Panc1 (cell line): ENCODE results near the gene HLCS. TPM values are rescaled to one million over a fixed set of nuclear protein-coding genes. Genes with fewer than 3 reads are reported as not detected.

ENCODE experiments used
- ATAC-seq: fragments of 200-7000 bp; cut with Tn5 transposase; 2 replicates; pipeline ENCODE4 v1.9.1; 2020; ENCODE audit warnings: mild to moderate bottlenecking, moderate library complexity
- BruUV-seq: library from RNA; stranded (reverse); fragments of 400-500 nt; replicated peaks from 2 replicates; lab custom pipeline; 2021; lab: Mats Ljungman, UMichigan
- CTCF ChIA-PET: fragments of 300-600 bp; sonication (Branson Sonifier 250); formaldehyde crosslinking; loops from one replicate; lab custom pipeline; 2022; ENCODE audit warnings: antibody characterized with exemption; lab: Charles Lee
- POLR2A ChIA-PET: fragments of 300-600 bp; sonication (Branson Sonifier 250); formaldehyde crosslinking; loops from one replicate; lab custom pipeline; 2022; ENCODE audit warnings: antibody characterized with exemption; lab: Charles Lee
- DNase-seq: peaks from one replicate; pipeline ENCODE4 v3.0.0-alpha.2; 2010; ENCODE audit warnings: low read depth, low spot score
- H3K27ac ChIP-seq: 2 replicates; pipeline ENCODE4 v1.5.1; 2011; ENCODE audit warnings: mild to moderate bottlenecking, low read length, inconsistent platforms
- H3K27me3 ChIP-seq: fragments of 200-500 bp; sonication (Bioruptor generic); 2 replicates; pipeline ENCODE4 v1.6.0; 2014; ENCODE audit warnings: low read length, inconsistent platforms; ENCODE audit not compliant: control insufficient read depth, insufficient read depth
- H3K36me3 ChIP-seq: fragments of 200-500 bp; sonication (Bioruptor generic); 2 replicates; pipeline ENCODE4 v1.5.1; 2014; ENCODE audit warnings: inconsistent platforms, mild to moderate bottlenecking, low read length, moderate library complexity; ENCODE audit not compliant: control insufficient read depth, insufficient read depth
- H3K4me1 ChIP-seq: 2 replicates; pipeline ENCODE4 v1.5.1; 2011; ENCODE audit warnings: inconsistent platforms, mild to moderate bottlenecking, low read length, moderate library complexity; ENCODE audit not compliant: control insufficient read depth, insufficient read depth
- H3K4me3 ChIP-seq, 2 experiments: 2 replicates each; pipeline ENCODE4 v1.5.1; 2011 to 2012; ENCODE audit warnings: low read depth in 2 of 2, low read length in 2 of 2, mild to moderate bottlenecking in 2 of 2, inconsistent platforms in 1 of 2, moderate library complexity in 1 of 2
- H3K9me3 ChIP-seq: fragments of 200-500 bp; sonication (Bioruptor generic); 2 replicates; pipeline ENCODE4 v1.5.1; 2014; ENCODE audit warnings: low read depth, mild to moderate bottlenecking, inconsistent platforms, low read length, moderate library complexity; ENCODE audit not compliant: control insufficient read depth, insufficient read depth
- POLR2AphosphoS5 ChIP-seq: IDR thresholded peaks from 2 replicates; pipeline ENCODE4 v1.6.1; 2012; ENCODE audit warnings: mild to moderate bottlenecking, low read depth, low read length, moderate library complexity
- REST ChIP-seq, 2 experiments: IDR thresholded peaks; 2 replicates each; pipeline ENCODE4 v1.6.1; 2011 to 2012; ENCODE audit warnings: low read depth in 2 of 2, control low read depth in 1 of 2, low read length in 1 of 2, mild to moderate bottlenecking in 1 of 2, moderate library complexity in 1 of 2; ENCODE audit not compliant: insufficient read depth in 1 of 2
- SIN3A ChIP-seq: IDR thresholded peaks from 2 replicates; pipeline ENCODE4 v1.6.1; 2012; ENCODE audit warnings: low read depth, mild to moderate bottlenecking, low read length, moderate library complexity, borderline replicate concordance; ENCODE audit not compliant: insufficient read depth
- TCF7L2 ChIP-seq: IDR thresholded peaks from 2 replicates; pipeline ENCODE4 v1.6.1; 2011; ENCODE audit warnings: mild to moderate bottlenecking, low read depth, low read length, inconsistent platforms
- in situ Hi-C: cut with HindIII; loops from 2 replicates; pipeline ENCODE4 v1.10.0; 2016; ENCODE audit warnings: low sequenced_read_pairs, low pct_unique_long_range_greater_than_20kb
- intact Hi-C: fragments of 100-400 bp; cut with micrococcal nuclease; formaldehyde crosslinking; loops from one replicate; pipeline ENCODE4 v1.10.0; 2022; ENCODE audit not compliant: unreplicated experiment
- total RNA-seq: library from RNA; stranded (reverse); gene quantifications from one replicate; pipeline ENCODE4 v1.2.1, GENCODE V29; 2021; ENCODE audit not compliant: unreplicated experiment
- TF ChIP-seq, protein P1 (sequence below): fragments of 450-650 bp; IDR thresholded peaks from 2 replicates; pipeline ENCODE4 v1.5.1; 2017; ENCODE audit warnings: mild to moderate bottlenecking

HLCS gene
- total RNA-seq, 1 experiment from 2014 or later: 15.3 TPM

- POLR2A ChIA-PET: no interaction called here
- H3K4me3 ChIP-seq: no peak overlapping the region
- H3K9me3 ChIP-seq: no peaks in the 10 kb centered on the region
- no TSS peak for BruUV-seq
- H3K27ac ChIP-seq: no peak overlapping the region
- TF ChIP-seq SIN3A (no peak), TCF7L2 (no peak), POLR2AphosphoS5 (no peak), REST (IDR thresholded peaks at IDR 0.05; ENCODE audit: insufficient read depth in 1 of 2, low read depth in 2 of 2, low read length in 1 of 2) (no peak)
- TF ChIP-seq, protein P1, sequence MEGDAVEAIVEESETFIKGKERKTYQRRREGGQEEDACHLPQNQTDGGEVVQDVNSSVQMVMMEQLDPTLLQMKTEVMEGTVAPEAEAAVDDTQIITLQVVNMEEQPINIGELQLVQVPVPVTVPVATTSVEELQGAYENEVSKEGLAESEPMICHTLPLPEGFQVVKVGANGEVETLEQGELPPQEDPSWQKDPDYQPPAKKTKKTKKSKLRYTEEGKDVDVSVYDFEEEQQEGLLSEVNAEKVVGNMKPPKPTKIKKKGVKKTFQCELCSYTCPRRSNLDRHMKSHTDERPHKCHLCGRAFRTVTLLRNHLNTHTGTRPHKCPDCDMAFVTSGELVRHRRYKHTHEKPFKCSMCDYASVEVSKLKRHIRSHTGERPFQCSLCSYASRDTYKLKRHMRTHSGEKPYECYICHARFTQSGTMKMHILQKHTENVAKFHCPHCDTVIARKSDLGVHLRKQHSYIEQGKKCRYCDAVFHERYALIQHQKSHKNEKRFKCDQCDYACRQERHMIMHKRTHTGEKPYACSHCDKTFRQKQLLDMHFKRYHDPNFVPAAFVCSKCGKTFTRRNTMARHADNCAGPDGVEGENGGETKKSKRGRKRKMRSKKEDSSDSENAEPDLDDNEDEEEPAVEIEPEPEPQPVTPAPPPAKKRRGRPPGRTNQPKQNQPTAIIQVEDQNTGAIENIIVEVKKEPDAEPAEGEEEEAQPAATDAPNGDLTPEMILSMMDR: no peak
- intact Hi-C loops: no loop called here
- H3K36me3 ChIP-seq: no peaks in the 10 kb centered on the region
- H3K27me3 ChIP-seq: no peaks in the 10 kb centered on the region
- H3K4me1 ChIP-seq: peaks cover 11% of the 10 kb centered on the region; the same call in 1 of the 2 replicates
- CTCF ChIA-PET: no interaction called here
- in situ Hi-C loops: no loop called here
- no peak for ATAC-seq
- no peak for DNase-seq
These were observed 173.9 kb downstream of the HLCS start for GRCh38 chr21:36792505-36792967.

- H3K4me1 ChIP-seq: peaks cover 11% of the 10 kb centered on the region; the same call in 1 of the 2 replicates
- no peak overlapping the region for H3K27ac ChIP-seq
- no peaks in the 10 kb centered on the region for H3K27me3 ChIP-seq
- no peak overlapping the region for H3K4me3 ChIP-seq
- DNase-seq (no peak), ATAC-seq (no peak)
- ChIA-PET POLR2A (no interaction called here), CTCF (no interaction called here)
- H3K36me3 ChIP-seq: no peaks in the 10 kb centered on the region
- H3K9me3 ChIP-seq: no peaks in the 10 kb centered on the region
- intact Hi-C loops (no loop called here), in situ Hi-C loops (no loop called here)
- TF ChIP-seq, protein P1: no peak
- no peak for TF ChIP-seq SIN3A
- no peak for TF ChIP-seq POLR2AphosphoS5
- TF ChIP-seq REST (IDR thresholded peaks at IDR 0.05; ENCODE audit: insufficient read depth in 1 of 2, low read depth in 2 of 2, low read length in 1 of 2): no peak
- no peak for TF ChIP-seq TCF7L2
- BruUV-seq: no TSS peak
These were observed 174.6 kb downstream of the HLCS start for GRCh38 chr21:36791695-36792470.
